ENCODE data around the gene GFM1. TPM values are rescaled to one million over a fixed set of nuclear protein-coding genes. Genes with fewer than 3 reads are reported as not detected.

The GFM1 gene
- total RNA-seq, 1 donor from 2014 or later = 55.6 TPM

Small RNAs within 50 kb of the gene (small RNA-seq; reads per million reads assigned to genes)
- gene AC025033.1 (ENCODE audit: low replicate concordance) (not detected), gene AC080013.6 (ENCODE audit: low replicate concordance) (not detected)

Other genes starting within 250 kb of the GFM1 start
- 18.7 TPM for gene MLF1, start 73.3 kb upstream of the GFM1 start, total RNA-seq
- 3.2 TPM for gene LXN, start 28.1 kb downstream of the GFM1 start, total RNA-seq
- gene RARRES1, start 87.9 kb downstream of the GFM1 start, total RNA-seq = 1.2 TPM
- gene MFSD1, start 157.5 kb downstream of the GFM1 start, total RNA-seq = 31.7 TPM